GM12878 (cell line): ENCODE measurements around the gene ZKSCAN5. TPM values are rescaled to one million over a fixed set of nuclear protein-coding genes. Genes with fewer than 3 reads are reported as not detected.
A peak's percentile ranks its signal among the peaks of the same experiment; 100 is the strongest.

Experiments
- ATAC-seq: fragments of 200-7000 bp; cut with Tn5 transposase; 3 replicates; pipeline ENCODE4 v1.9.1; 2020; ENCODE audit warnings: mild to moderate bottlenecking, moderate library complexity
- BruUV-seq: library from RNA; stranded (reverse); fragments of 400-500 nt; replicated peaks from 2 replicates; lab custom pipeline; 2021; lab: Mats Ljungman, UMichigan
- CTCF ChIA-PET: fragments of 300-600 bp; sonication (Branson Sonifier 250); formaldehyde crosslinking; extraction: SDS; loops from one replicate; lab custom pipeline; 2021; ENCODE audit warnings: inconsistent platforms; lab: Yijun Ruan, JAX
- POLR2A ChIA-PET: fragments of 350-600 bp; formaldehyde crosslinking; extraction: SDS; loops from one replicate; lab custom pipeline; 2021; ENCODE audit warnings: inconsistent platforms; lab: Charles Lee
- RAD21 ChIA-PET: fragments of 300-600 bp; sonication (Branson Sonifier 250); formaldehyde crosslinking; loops from one replicate; lab custom pipeline; 2023; ENCODE audit warnings: antibody characterized with exemption; ENCODE audit not compliant: unreplicated experiment; lab: Charles Lee
- SMC1A ChIA-PET: fragments of 300-600 bp; sonication (Branson Sonifier 250); formaldehyde crosslinking; loops from one replicate; lab custom pipeline; 2023; ENCODE audit not compliant: unreplicated experiment, uncharacterized antibody; lab: Charles Lee
- DNase-seq: peaks from one replicate; pipeline ENCODE4 v3.0.0-alpha.2; 2011; ENCODE audit warnings: low read depth, low spot score
- FAIRE-seq: peaks from 3 replicates; lab custom pipeline; 2011; peaks lifted over from hg19 to GRCh38; lab: Jason Lieb, UNC
- H2AFZ ChIP-seq: 2 replicates; pipeline ENCODE4 v1.6.0; 2011; ENCODE audit warnings: low read depth, low read length, control low read depth; ENCODE audit not compliant: control insufficient read depth
- H3K27ac ChIP-seq: 2 replicates; pipeline ENCODE4 v1.5.1; 2011; ENCODE audit warnings: control low read depth; ENCODE audit not compliant: control insufficient read depth, insufficient read depth
- H3K27me3 ChIP-seq, 2 experiments: replicated peaks in 1 of 2; 2 replicates each; pipeline versions ENCODE4 v1.6.0 to v1.6.1; 2011; ENCODE audit warnings: low read length in 1 of 2; ENCODE audit not compliant: control insufficient read depth in 2 of 2, insufficient read depth in 2 of 2
- H3K36me3 ChIP-seq, 2 experiments: 2 replicates each; pipeline ENCODE4 v1.5.1; 2011; ENCODE audit warnings: low read length in 1 of 2; ENCODE audit not compliant: control insufficient read depth in 2 of 2, insufficient read depth in 2 of 2
- H3K4me1 ChIP-seq: 2 replicates; pipeline ENCODE4 v1.6.1; 2011; ENCODE audit warnings: mild to moderate bottlenecking, low read length, moderate library complexity, mixed read lengths; ENCODE audit not compliant: control insufficient read depth, insufficient read depth
- H3K4me2 ChIP-seq: 2 replicates; pipeline ENCODE4 v1.6.0; 2011; ENCODE audit warnings: control low read depth; ENCODE audit not compliant: control insufficient read depth, insufficient read depth
- H3K4me3 ChIP-seq: fragments of 200-600 bp; sonication (generic); 2 replicates; pipeline ENCODE4 v1.5.1; 2016
- H3K79me2 ChIP-seq: 2 replicates; pipeline ENCODE4 v1.6.0; 2011; ENCODE audit warnings: low read length; ENCODE audit not compliant: control insufficient read depth, insufficient read depth
- H3K9ac ChIP-seq: 2 replicates; pipeline ENCODE4 v1.8.0; 2011; ENCODE audit warnings: low read length, control low read depth, mixed read lengths; ENCODE audit not compliant: control insufficient read depth, insufficient read depth
- H3K9me3 ChIP-seq: replicated peaks from 3 replicates; pipeline ENCODE4 v1.5.1; 2011; ENCODE audit warnings: mild to moderate bottlenecking, low read length; ENCODE audit not compliant: control insufficient read depth, insufficient read depth
- H4K20me1 ChIP-seq: 2 replicates; pipeline ENCODE4 v1.6.0; 2011; ENCODE audit not compliant: control insufficient read depth, insufficient read depth
- BCLAF1 ChIP-seq: fragments of 450-650 bp; IDR thresholded peaks from 2 replicates; pipeline ENCODE4 v1.6.1; 2017; ENCODE audit warnings: antibody characterized with exemption, mild to moderate bottlenecking, moderate library complexity
- BRCA1 ChIP-seq: IDR thresholded peaks from 2 replicates; pipeline ENCODE4 v1.6.1; 2011; ENCODE audit warnings: low read depth, low read length, improper control_type of control experiment
- CEBPB ChIP-seq, 2 experiments: fragments of 150-350 bp in 1 of 2; IDR thresholded peaks; 2 replicates each; pipeline ENCODE4 v1.6.1; 2012 to 2014; ENCODE audit warnings: low read depth in 2 of 2, low read length in 2 of 2, borderline replicate concordance in 1 of 2, inconsistent platforms in 1 of 2
- CHD1 ChIP-seq: IDR thresholded peaks from 2 replicates; pipeline ENCODE4 v1.6.1; 2012; ENCODE audit warnings: low read depth, low read length, improper control_type of control experiment
- HDGF ChIP-seq: fragments of 450-650 bp; IDR thresholded peaks from 2 replicates; pipeline ENCODE4 v1.6.1; 2016; ENCODE audit warnings: antibody characterized with exemption
- KLF5 ChIP-seq: fragments of 450-650 bp; IDR thresholded peaks from 2 replicates; pipeline ENCODE4 v1.6.1; 2014; ENCODE audit warnings: mild to moderate bottlenecking; ENCODE audit not compliant: partially characterized antibody
- RELB ChIP-seq: fragments of 450-650 bp; IDR thresholded peaks from 2 replicates; pipeline ENCODE4 v1.6.1; 2017; ENCODE audit warnings: low read depth, mild to moderate bottlenecking, moderate library complexity
- SREBF2 ChIP-seq: IDR thresholded peaks from 2 replicates; pipeline ENCODE4 v1.6.1; 2012; ENCODE audit warnings: mild to moderate bottlenecking, low read length
- WGBS: methylation state at CpG from one replicate; pipeline ENCODE4 v1.1.6; 2016; ENCODE audit warnings: low lambda C conversion rate; ENCODE audit not compliant: insufficient replicate concordance, insufficient coverage; ENCODE audit errors: missing lambda C conversion rate; 5-methylcytosine and 5-hydroxymethylcytosine counted together
- in situ Hi-C: fragments of 300-500 bp; cut with MboI; formaldehyde crosslinking; loops from 9 replicates; pipeline ENCODE4 v1.14.3; 2018; ENCODE audit warnings: mixed read lengths
- intact Hi-C: fragments of 100-400 bp; cut with micrococcal nuclease; formaldehyde crosslinking; loops from one replicate; pipeline ENCODE4 v1.14.2; 2022; ENCODE audit not compliant: unreplicated experiment
- polyA plus RNA-seq, 11 experiments: library from polyadenylated mRNA; depleted of rRNA in 4 of 11; unstranded in 6 of 11; stranded (reverse) in 5 of 11; fragments of >200 nt; fragmentation: Nextera tagmentation in 4 of 11; fragmentation: Illumina TruSeq in 1 of 11; extraction: Ambion mirVana in 4 of 11; extraction: Trizol in 1 of 11; gene quantifications; 1 replicate in 1 of 11; 2 replicates in 10 of 11; pipeline versions ENCODE4 v1.2.1 to v1.2.3, GENCODE V29; 2011 to 2016; ENCODE audit warnings: inconsistent platforms in 2 of 11, missing spikeins in 2 of 11, low read depth in 1 of 11
- total RNA-seq, 4 experiments: library from RNA; depleted of rRNA in 3 of 4; stranded (reverse); fragments of >200 nt in 3 of 4; fragmentation: Illumina TruSeq in 1 of 4; extraction: Trizol in 1 of 4; gene quantifications; 2 replicates each; pipeline versions ENCODE4 v1.2.1 to v1.2.3, GENCODE V29; 2013 to 2021
- TF ChIP-seq, protein P1 (sequence below): fragments of 450-650 bp; IDR thresholded peaks from 2 replicates; pipeline ENCODE4 v1.6.1; 2017; ENCODE audit warnings: mild to moderate bottlenecking, moderate library complexity
- TF ChIP-seq, protein P2 (sequence below): IDR thresholded peaks from 2 replicates; pipeline ENCODE4 v1.6.1; 2011; ENCODE audit warnings: borderline replicate concordance, low read depth, mild to moderate bottlenecking, moderate library complexity, mixed read lengths, low read length; ENCODE audit not compliant: insufficient read depth; ENCODE audit errors: extremely low read length

ZKSCAN5 gene
- total and polyA plus RNA-seq, 10 of the 15 experiments (the other 5 are each of a cell fraction or from before 2014, with no cell fraction given): 2.5 to 10.1 (median 7.7) TPM

GRCh38 chr7:99531354-99531765, 26.9 kb downstream of the ZKSCAN5 start:
- Histone ChIP-seq H3K4me3 (no peak overlapping the region), H3K27ac (no peak overlapping the region), H3K36me3 (peaks cover 6 to 25% of the 10 kb centered on the region in 2 experiments), H3K79me2 (no peaks in the 10 kb centered on the region), H3K27me3 (no peaks in the 10 kb centered on the region), H3K4me2 (no peak overlapping the region), H3K4me1 (no peaks in the 10 kb centered on the region), H4K20me1 (no peaks in the 10 kb centered on the region), H2AFZ (no peak overlapping the region), H3K9me3 (peaks cover 41% of the 10 kb centered on the region), H3K9ac (no peak overlapping the region)
- in situ Hi-C loops (no loop called here), intact Hi-C loops (no loop called here)
- no TSS peak for BruUV-seq
- 95% methylated on average over 12 of the region's 12 CpGs for WGBS
- POLR2A ChIA-PET: interaction anchor here (0.5 kb wide), 1 partner anchor 18 kb away, joined by 3 read pairs; no protein-coding TSS in a partner anchor
- CTCF ChIA-PET: interaction anchor here (1.0 kb wide), 1 partner anchor 49 kb away, joined by 3 read pairs; no protein-coding TSS in a partner anchor
- RAD21 ChIA-PET: no interaction called here
- no peak for DNase-seq
- SMC1A ChIA-PET: no interaction called here
- ATAC-seq: no peak
- no peak for FAIRE-seq
- TF ChIP-seq BCLAF1: no peak
- TF ChIP-seq RELB: peak; percentile 36; the same call in 1 of the 2 replicates
- no peak for TF ChIP-seq BRCA1
- no peak for TF ChIP-seq CHD1
- TF ChIP-seq SREBF2: no peak
- TF ChIP-seq HDGF: no peak
- TF ChIP-seq, protein P1, sequence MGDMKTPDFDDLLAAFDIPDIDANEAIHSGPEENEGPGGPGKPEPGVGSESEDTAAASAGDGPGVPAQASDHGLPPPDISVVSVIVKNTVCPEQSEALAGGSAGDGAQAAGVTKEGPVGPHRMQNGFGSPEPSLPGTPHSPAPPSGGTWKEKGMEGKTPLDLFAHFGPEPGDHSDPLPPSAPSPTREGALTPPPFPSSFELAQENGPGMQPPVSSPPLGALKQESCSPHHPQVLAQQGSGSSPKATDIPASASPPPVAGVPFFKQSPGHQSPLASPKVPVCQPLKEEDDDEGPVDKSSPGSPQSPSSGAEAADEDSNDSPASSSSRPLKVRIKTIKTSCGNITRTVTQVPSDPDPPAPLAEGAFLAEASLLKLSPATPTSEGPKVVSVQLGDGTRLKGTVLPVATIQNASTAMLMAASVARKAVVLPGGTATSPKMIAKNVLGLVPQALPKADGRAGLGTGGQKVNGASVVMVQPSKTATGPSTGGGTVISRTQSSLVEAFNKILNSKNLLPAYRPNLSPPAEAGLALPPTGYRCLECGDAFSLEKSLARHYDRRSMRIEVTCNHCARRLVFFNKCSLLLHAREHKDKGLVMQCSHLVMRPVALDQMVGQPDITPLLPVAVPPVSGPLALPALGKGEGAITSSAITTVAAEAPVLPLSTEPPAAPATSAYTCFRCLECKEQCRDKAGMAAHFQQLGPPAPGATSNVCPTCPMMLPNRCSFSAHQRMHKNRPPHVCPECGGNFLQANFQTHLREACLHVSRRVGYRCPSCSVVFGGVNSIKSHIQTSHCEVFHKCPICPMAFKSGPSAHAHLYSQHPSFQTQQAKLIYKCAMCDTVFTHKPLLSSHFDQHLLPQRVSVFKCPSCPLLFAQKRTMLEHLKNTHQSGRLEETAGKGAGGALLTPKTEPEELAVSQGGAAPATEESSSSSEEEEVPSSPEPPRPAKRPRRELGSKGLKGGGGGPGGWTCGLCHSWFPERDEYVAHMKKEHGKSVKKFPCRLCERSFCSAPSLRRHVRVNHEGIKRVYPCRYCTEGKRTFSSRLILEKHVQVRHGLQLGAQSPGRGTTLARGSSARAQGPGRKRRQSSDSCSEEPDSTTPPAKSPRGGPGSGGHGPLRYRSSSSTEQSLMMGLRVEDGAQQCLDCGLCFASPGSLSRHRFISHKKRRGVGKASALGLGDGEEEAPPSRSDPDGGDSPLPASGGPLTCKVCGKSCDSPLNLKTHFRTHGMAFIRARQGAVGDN: no peak
- TF ChIP-seq, protein P2, sequence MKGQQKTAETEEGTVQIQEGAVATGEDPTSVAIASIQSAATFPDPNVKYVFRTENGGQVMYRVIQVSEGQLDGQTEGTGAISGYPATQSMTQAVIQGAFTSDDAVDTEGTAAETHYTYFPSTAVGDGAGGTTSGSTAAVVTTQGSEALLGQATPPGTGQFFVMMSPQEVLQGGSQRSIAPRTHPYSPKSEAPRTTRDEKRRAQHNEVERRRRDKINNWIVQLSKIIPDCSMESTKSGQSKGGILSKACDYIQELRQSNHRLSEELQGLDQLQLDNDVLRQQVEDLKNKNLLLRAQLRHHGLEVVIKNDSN: peak; percentile 23
- TF ChIP-seq CEBPB (IDR thresholded peaks at IDR 0.05; ENCODE audit: borderline replicate concordance in 1 of 2, low read depth in 2 of 2, low read length in 2 of 2): no peak
- peak; percentile 94 for TF ChIP-seq KLF5
